OCI-LY7 (cell line): ENCODE measurements around the gene COPZ2. TPM values are rescaled to one million over a fixed set of nuclear protein-coding genes. Genes with fewer than 3 reads are reported as not detected.
"Not testable (repeated sequence)": the region's sequence is repeated elsewhere in the genome, so short reads cannot be mapped to it uniquely, and the experiment has no call there.

ENCODE experiments used
- BruUV-seq: library from RNA; stranded (reverse); fragments of 400-500 nt; replicated peaks from 2 replicates; lab custom pipeline; 2021; lab: Mats Ljungman, UMichigan
- CTCF ChIA-PET: fragments of 300-600 bp; sonication (Branson Sonifier 250); formaldehyde crosslinking; loops from one replicate; lab custom pipeline; 2022; ENCODE audit warnings: antibody characterized with exemption; ENCODE audit not compliant: unreplicated experiment; lab: Charles Lee
- POLR2A ChIA-PET: fragments of 300-600 bp; sonication (Branson Sonifier 250); formaldehyde crosslinking; loops from one replicate; lab custom pipeline; 2022; ENCODE audit warnings: antibody characterized with exemption; lab: Charles Lee
- DNase-seq: peaks from one replicate; pipeline ENCODE4 v3.0.0-alpha.2; 2015; ENCODE audit warnings: low spot score
- H2AFZ ChIP-seq: fragments of 200-600 bp; sonication (generic), shearing (Covaris generic); 2 replicates; pipeline ENCODE4 v1.6.1; 2014; ENCODE audit warnings: mild to moderate bottlenecking, antibody characterized with exemption, low read length, moderate library complexity
- H3K27ac ChIP-seq: fragments of 200-600 bp; sonication (generic); 2 replicates; pipeline ENCODE4 v1.5.1; 2014; ENCODE audit warnings: mixed run types, low read depth, mild to moderate bottlenecking, moderate library complexity, low read length, inconsistent platforms; ENCODE audit not compliant: poor library complexity, severe bottlenecking
- H3K36me3 ChIP-seq: fragments of 200-600 bp; sonication (generic); 2 replicates; pipeline ENCODE4 v1.6.1; 2014; ENCODE audit warnings: mild to moderate bottlenecking, antibody characterized with exemption, low read length, moderate library complexity, mixed read lengths; ENCODE audit not compliant: insufficient read depth
- H3K4me1 ChIP-seq: fragments of 200-600 bp; sonication (generic); 2 replicates; pipeline ENCODE4 v1.5.1; 2014; ENCODE audit warnings: mild to moderate bottlenecking, low read length; ENCODE audit not compliant: insufficient read depth, poor library complexity, severe bottlenecking
- H3K4me2 ChIP-seq: fragments of 200-600 bp; sonication (generic); 2 replicates; pipeline ENCODE4 v1.6.1; 2014; ENCODE audit warnings: mild to moderate bottlenecking, low read length
- H3K4me3 ChIP-seq: fragments of 200-600 bp; sonication (generic); 2 replicates; pipeline ENCODE4 v1.5.1; 2014; ENCODE audit warnings: mild to moderate bottlenecking, low read depth, low read length; ENCODE audit not compliant: poor library complexity, severe bottlenecking
- H3K79me2 ChIP-seq: fragments of 200-600 bp; sonication (generic); 2 replicates; pipeline ENCODE4 v1.6.1; 2016; ENCODE audit warnings: low read depth, mild to moderate bottlenecking, low read length, moderate library complexity, mixed read lengths; ENCODE audit not compliant: insufficient read depth
- H3K9me2 ChIP-seq: fragments of 200-600 bp; sonication (generic); 2 replicates; pipeline ENCODE4 v1.6.1; 2016; ENCODE audit warnings: mild to moderate bottlenecking, low read length, mixed read lengths; ENCODE audit not compliant: insufficient read depth
- H3K9me3 ChIP-seq: fragments of 200-600 bp; sonication (generic); 2 replicates; pipeline ENCODE4 v1.6.1; 2014; ENCODE audit warnings: mild to moderate bottlenecking, mixed run types, low read length, mixed read lengths
- H4K20me1 ChIP-seq: fragments of 200-600 bp; sonication (generic); 2 replicates; pipeline ENCODE4 v1.6.1; 2014; ENCODE audit warnings: mild to moderate bottlenecking, antibody characterized with exemption, low read length, moderate library complexity, mixed read lengths; ENCODE audit not compliant: insufficient read depth
- CTCF ChIP-seq: fragments of 200-600 bp; sonication (generic); conservative IDR thresholded peaks from 2 replicates; pipeline ENCODE4 v1.5.1; 2014; ENCODE audit warnings: mild to moderate bottlenecking, antibody characterized with exemption, low read length, moderate library complexity, mixed read lengths
- EZH2phosphoT487 ChIP-seq: fragments of 200-600 bp; sonication (generic); IDR thresholded peaks from 2 replicates; pipeline ENCODE4 v1.6.1; 2018; ENCODE audit warnings: low read depth, borderline replicate concordance, mild to moderate bottlenecking, mixed run types, antibody characterized with exemption, low read length, moderate library complexity, mixed read lengths
- intact Hi-C: fragments of 100-400 bp; cut with micrococcal nuclease; formaldehyde crosslinking; loops from one replicate; pipeline ENCODE4 v1.10.0; 2022; ENCODE audit not compliant: unreplicated experiment
- total RNA-seq, 2 experiments: library from RNA; depleted of rRNA in 1 of 2; stranded (reverse); fragments of >200 nt in 1 of 2; shearing (Covaris generic) in 1 of 2; gene quantifications; 2 replicates each; pipeline ENCODE4 v1.2.3, GENCODE V29; 2014 to 2022

Gene COPZ2
- total RNA-seq, 2 experiments from 2014 or later, result 1.2 to 1.7 TPM

- Histone ChIP-seq H3K27ac (no peak overlapping the region), H3K4me2 (no peak overlapping the region), H3K36me3 (no peaks in the 10 kb centered on the region), H3K4me1 (no peaks in the 10 kb centered on the region), H3K9me3 (no peaks in the 10 kb centered on the region), H3K4me3 (no peak overlapping the region), H3K79me2 (no peaks in the 10 kb centered on the region), H2AFZ (no peak overlapping the region), H4K20me1 (no peaks in the 10 kb centered on the region), H3K9me2 (no peaks in the 10 kb centered on the region)
- TF ChIP-seq EZH2phosphoT487 (no peak), CTCF (no peak)
- POLR2A ChIA-PET, result no interaction called here
- DNase-seq, result no peak
- BruUV-seq, result no TSS peak
- CTCF ChIA-PET, result no interaction called here
- intact Hi-C loops, result no loop called here
Observed at GRCh38 chr17:47990962-47991731, 46.5 kb downstream of the COPZ2 start.

GRCh38 chr17:47989700-47990099, 47.9 kb downstream of the COPZ2 start:
- Histone ChIP-seq H3K4me3 (no peak overlapping the region), H3K27ac (no peak overlapping the region), H2AFZ (no peak overlapping the region), H3K79me2 (no peaks in the 10 kb centered on the region), H3K36me3 (peaks cover 9% of the 10 kb centered on the region; the same call in 1 of the 2 replicates), H3K9me2 (no peaks in the 10 kb centered on the region), H3K4me2 (no peak overlapping the region), H3K9me3 (no peaks in the 10 kb centered on the region), H3K4me1 (no peaks in the 10 kb centered on the region), H4K20me1 (no peaks in the 10 kb centered on the region)
- TF ChIP-seq EZH2phosphoT487, result no peak
- no peak for TF ChIP-seq CTCF
- POLR2A ChIA-PET, result no interaction called here
- DNase-seq, result no peak
- no TSS peak for BruUV-seq
- CTCF ChIA-PET, result no interaction called here
- intact Hi-C loops, result no loop called here

- Histone ChIP-seq H3K4me3 (no peak overlapping the region), H3K27ac (no peak overlapping the region), H3K9me3 (no peaks in the 10 kb centered on the region), H4K20me1 (no peaks in the 10 kb centered on the region), H3K4me2 (no peak overlapping the region), H3K36me3 (peaks cover 13% of the 10 kb centered on the region; the same call in 1 of the 2 replicates), H3K4me1 (no peaks in the 10 kb centered on the region), H2AFZ (no peak overlapping the region), H3K9me2 (no peaks in the 10 kb centered on the region), H3K79me2 (no peaks in the 10 kb centered on the region)
- intact Hi-C loops, result no loop called here
- ChIA-PET CTCF (no interaction called here), POLR2A (no interaction called here)
- TF ChIP-seq EZH2phosphoT487 (no peak), CTCF (no peak)
- no TSS peak for BruUV-seq
- DNase-seq, result no peak
Observed at GRCh38 chr17:47989159-47989558, 48.4 kb downstream of the COPZ2 start.

GRCh38 chr17:47988445-47988844, 49.2 kb downstream of the COPZ2 start:
- H3K79me2 ChIP-seq, BruUV-seq, H3K9me3 ChIP-seq, DNase-seq, POLR2A ChIA-PET, H2AFZ ChIP-seq, H4K20me1 ChIP-seq, H3K4me2 ChIP-seq, H3K27ac ChIP-seq, H3K9me2 ChIP-seq, intact Hi-C loops, H3K4me3 ChIP-seq, CTCF ChIA-PET, H3K4me1 ChIP-seq: not testable (repeated sequence)
- peaks cover 20% of the 10 kb centered on the region for H3K36me3 ChIP-seq
